ENCODE measurements around the gene TMPRSS9.

- no peak for TF ChIP-seq CTCF (IDR thresholded peaks at IDR 0.05; ENCODE audit: low read length)
- no peak for TF ChIP-seq EZH2 (IDR thresholded peaks at IDR 0.05; ENCODE audit: borderline replicate concordance, low read length)
Measured at GRCh38 chr19:2351591-2351990, 8.5 kb upstream of the TMPRSS9 start.
